H9 (cell line): ENCODE data around the gene SNX25. TPM values are rescaled to one million over a fixed set of nuclear protein-coding genes. Genes with fewer than 3 reads are reported as not detected.

Experiments used
- DNase-seq: peaks from one replicate; pipeline ENCODE4 v3.0.0-alpha.2; 2017
- H2AFZ ChIP-seq: one replicate; pipeline ENCODE4 v1.6.1; 2013; ENCODE audit warnings: mild to moderate bottlenecking, low read length, control low read depth, moderate library complexity
- H2AK5ac ChIP-seq: 2 replicates; pipeline ENCODE4 v1.6.1; 2013; ENCODE audit warnings: low read length, control low read depth, mixed read lengths; ENCODE audit not compliant: insufficient read length
- H2BK120ac ChIP-seq: one replicate; pipeline ENCODE4 v1.6.1; 2013; ENCODE audit warnings: low read depth, mild to moderate bottlenecking, low read length, control low read depth, inconsistent platforms; ENCODE audit not compliant: poor library complexity, severe bottlenecking
- H2BK12ac ChIP-seq: 2 replicates; pipeline ENCODE4 v1.6.1; 2013; ENCODE audit warnings: low read length, control low read depth, mixed read lengths, low read depth; ENCODE audit not compliant: insufficient read length
- H2BK15ac ChIP-seq: 2 replicates; pipeline ENCODE4 v1.6.1; 2013; ENCODE audit warnings: low read depth, low read length, control low read depth
- H2BK20ac ChIP-seq: one replicate; pipeline ENCODE4 v1.6.1; 2013; ENCODE audit warnings: low read depth, mild to moderate bottlenecking, low read length, control low read depth, inconsistent platforms; ENCODE audit not compliant: poor library complexity, severe bottlenecking
- H2BK5ac ChIP-seq: 2 replicates; pipeline ENCODE4 v1.6.1; 2013; ENCODE audit warnings: low read length, control low read depth, mixed read lengths; ENCODE audit not compliant: insufficient read length
- H3K14ac ChIP-seq: 2 replicates; pipeline ENCODE4 v1.6.1; 2013; ENCODE audit warnings: low read length, control low read depth; ENCODE audit not compliant: insufficient read depth
- H3K18ac ChIP-seq: 2 replicates; pipeline ENCODE4 v1.6.1; 2013; ENCODE audit warnings: low read depth, mild to moderate bottlenecking, mixed read lengths, low read length, control low read depth; ENCODE audit not compliant: insufficient read length
- H3K23ac ChIP-seq: 2 replicates; pipeline ENCODE4 v1.6.1; 2013; ENCODE audit warnings: low read length, control low read depth, mixed read lengths, low read depth; ENCODE audit not compliant: insufficient read length
- H3K23me2 ChIP-seq: 2 replicates; pipeline ENCODE4 v1.6.1; 2013; ENCODE audit warnings: low read depth, mild to moderate bottlenecking, mixed read lengths, low read length, control low read depth; ENCODE audit not compliant: insufficient read length, poor library complexity, severe bottlenecking
- H3K27ac ChIP-seq: 2 replicates; pipeline ENCODE4 v1.5.1; 2013; ENCODE audit warnings: low read length, control low read depth, mixed read lengths, low read depth; ENCODE audit not compliant: insufficient read length
- H3K27me3 ChIP-seq: 2 replicates; pipeline ENCODE4 v1.6.1; 2013; ENCODE audit warnings: low read length, control low read depth, inconsistent platforms; ENCODE audit not compliant: insufficient read depth
- H3K4ac ChIP-seq: 2 replicates; pipeline ENCODE4 v1.6.1; 2013; ENCODE audit warnings: low read depth, mild to moderate bottlenecking, control low read depth, inconsistent platforms, low read length, moderate library complexity
- H3K4me1 ChIP-seq: 2 replicates; pipeline ENCODE4 v1.6.1; 2013; ENCODE audit warnings: low read length, control low read depth, inconsistent platforms; ENCODE audit not compliant: insufficient read depth
- H3K4me2 ChIP-seq: 2 replicates; pipeline ENCODE4 v1.6.1; 2013; ENCODE audit warnings: low read length, control low read depth, mixed read lengths; ENCODE audit not compliant: insufficient read length, insufficient read depth
- H3K56ac ChIP-seq: 2 replicates; pipeline ENCODE4 v1.6.1; 2013; ENCODE audit warnings: low read depth, mild to moderate bottlenecking, mixed read lengths, low read length, control low read depth; ENCODE audit not compliant: insufficient read length
- H3K79me1 ChIP-seq: 2 replicates; pipeline ENCODE4 v1.6.1; 2013; ENCODE audit warnings: low read depth, mild to moderate bottlenecking, moderate library complexity, low read length, control low read depth, inconsistent platforms; ENCODE audit not compliant: insufficient read depth, poor library complexity, severe bottlenecking
- H3K79me2 ChIP-seq: 2 replicates; pipeline ENCODE4 v1.6.1; 2013; ENCODE audit warnings: low read length, control low read depth, inconsistent platforms; ENCODE audit not compliant: insufficient read depth
- H3K9ac ChIP-seq: 2 replicates; pipeline ENCODE4 v1.6.1; 2013; ENCODE audit warnings: low read length, control low read depth, mixed read lengths; ENCODE audit not compliant: insufficient read length; ENCODE audit errors: extremely low read depth
- H3K9me3 ChIP-seq: one replicate; pipeline ENCODE4 v1.6.1; 2013; ENCODE audit warnings: low read depth, low read length, inconsistent platforms; ENCODE audit not compliant: control insufficient read depth
- H3T11ph ChIP-seq: one replicate; pipeline ENCODE4 v1.6.1; 2013; ENCODE audit warnings: mild to moderate bottlenecking, low read length, control low read depth, inconsistent platforms
- H4K20me1 ChIP-seq: one replicate; pipeline ENCODE4 v1.6.1; 2013; ENCODE audit not compliant: control insufficient read depth, insufficient read length, insufficient read depth
- H4K5ac ChIP-seq: 2 replicates; pipeline ENCODE4 v1.6.1; 2013; ENCODE audit warnings: low read depth, mild to moderate bottlenecking, mixed read lengths, low read length, control low read depth; ENCODE audit not compliant: insufficient read length
- H4K8ac ChIP-seq: replicated peaks from 2 replicates; pipeline ENCODE4 v1.6.1; 2013; ENCODE audit warnings: low read length, control low read depth, mixed read lengths, low read depth; ENCODE audit not compliant: insufficient read length
- H4K91ac ChIP-seq: 2 replicates; pipeline ENCODE4 v1.6.1; 2013; ENCODE audit warnings: low read depth, mild to moderate bottlenecking, moderate library complexity, mixed read lengths, low read length, control low read depth; ENCODE audit not compliant: insufficient read length
- H3K27ac Mint-ChIP-seq, 3 experiments: 2 replicates in 2 of 3; 3 replicates in 1 of 3; pipeline ENCODE4 v1.8.0; 2020 to 2021; ENCODE audit warnings: mixed read lengths in 3 of 3, mild to moderate bottlenecking in 1 of 3, moderate library complexity in 1 of 3
- H3K27me3 Mint-ChIP-seq: 2 replicates; pipeline ENCODE4 v1.8.0; 2021; ENCODE audit warnings: low read depth, mild to moderate bottlenecking, moderate library complexity, mixed read lengths
- H3K36me3 Mint-ChIP-seq, 3 experiments: 2 replicates in 2 of 3; 3 replicates in 1 of 3; pipeline ENCODE4 v1.8.0; 2020 to 2021; ENCODE audit warnings: low read depth in 3 of 3, mixed read lengths in 3 of 3; ENCODE audit not compliant: insufficient read depth in 1 of 3
- H3K4me1 Mint-ChIP-seq, 2 experiments: 2 replicates each; pipeline ENCODE4 v1.8.0; 2020; ENCODE audit warnings: mixed read lengths in 2 of 2
- H3K4me3 Mint-ChIP-seq, 2 experiments: 2 replicates in 1 of 2; 3 replicates in 1 of 2; pipeline ENCODE4 v1.8.0; 2020 to 2021; ENCODE audit warnings: mild to moderate bottlenecking in 2 of 2, mixed read lengths in 2 of 2, moderate library complexity in 1 of 2
- H3K9me3 Mint-ChIP-seq, 2 experiments: 2 replicates in 1 of 2; 3 replicates in 1 of 2; pipeline ENCODE4 v1.8.0; 2020; ENCODE audit warnings: mild to moderate bottlenecking in 2 of 2, mixed read lengths in 2 of 2, moderate library complexity in 1 of 2
- WGBS: extraction: QIAGEN DNeasy Blood & Tissue Kit; methylation state at CpG from one replicate; pipeline ENCODE4 v1.1.7; 2013; ENCODE audit warnings: missing lambda C conversion rate, low lambda C conversion rate, mixed read lengths; ENCODE audit not compliant: insufficient read length; ENCODE audit errors: extremely low coverage; 5-methylcytosine and 5-hydroxymethylcytosine counted together
- total RNA-seq: library from RNA; stranded (reverse); gene quantifications from 2 replicates; pipeline ENCODE4 v1.2.1, GENCODE V29; 2021
- TF ChIP-seq, protein P1 (sequence below): fragments of 200-600 bp; sonication (generic); conservative IDR thresholded peaks from 3 replicates; pipeline ENCODE4 v1.8.0; 2021; ENCODE audit warnings: antibody characterized with exemption, mild to moderate bottlenecking

SNX25 gene
- total RNA-seq, 1 experiment from 2014 or later: 28.2 TPM

DNA sequence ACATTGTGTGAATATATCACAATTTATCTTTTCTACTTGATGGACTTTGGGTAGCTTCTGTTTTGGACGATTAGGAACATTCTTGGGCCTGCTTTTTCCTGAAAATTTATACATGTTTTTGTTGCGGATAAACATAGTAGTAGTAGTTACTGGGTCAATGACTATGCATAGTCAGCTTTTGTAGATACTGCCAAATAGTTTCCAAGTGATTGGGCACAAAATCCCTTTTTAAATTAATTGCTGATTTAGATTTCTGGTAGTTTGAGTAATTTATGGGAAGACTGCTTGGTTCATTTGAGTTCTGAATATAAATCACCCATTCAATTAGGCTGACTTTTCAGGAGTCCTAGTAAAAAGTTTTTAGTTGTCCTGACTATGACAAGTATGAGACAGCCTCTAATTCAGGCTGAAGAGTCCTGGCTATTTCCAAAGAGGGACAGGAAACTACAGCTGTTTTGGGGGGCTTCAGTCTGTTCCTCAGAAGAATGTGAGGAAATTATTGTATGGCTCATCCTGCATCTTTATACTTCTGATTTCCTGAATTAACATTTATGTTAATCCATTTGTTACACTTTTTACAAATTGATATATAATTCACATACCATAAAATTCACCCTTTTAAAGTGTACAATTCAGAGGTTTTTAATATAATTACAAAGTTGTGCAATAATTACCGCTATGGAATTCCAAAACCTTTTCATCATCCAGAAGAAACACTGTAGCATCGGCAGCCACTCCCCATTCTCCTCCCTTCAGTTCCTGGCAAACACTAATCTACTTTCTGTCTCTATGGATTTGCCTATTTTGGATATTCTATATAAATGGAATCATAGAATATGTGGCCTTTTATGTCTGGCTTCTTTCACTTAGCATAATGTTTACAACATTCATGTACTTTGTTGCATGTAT, 172.1 kb downstream of the SNX25 start:
- Histone ChIP-seq H3K18ac (no peak overlapping the region), H3T11ph (no peak overlapping the region), H3K4me1 (no peaks in the 10 kb centered on the region), H3K27ac (no peak overlapping the region), H4K20me1 (no peaks in the 10 kb centered on the region), H4K5ac (no peak overlapping the region), H2AFZ (no peak overlapping the region), H3K9me3 (no peaks in the 10 kb centered on the region), H2BK12ac (no peak overlapping the region), H2BK20ac (no peak overlapping the region), H4K8ac (no peak overlapping the region), H2BK120ac (no peak overlapping the region), H2AK5ac (no peak overlapping the region), H4K91ac (no peak overlapping the region), H3K56ac (no peak overlapping the region), H3K4me2 (no peak overlapping the region), H3K79me2 (no peaks in the 10 kb centered on the region), H3K23me2 (no peaks in the 10 kb centered on the region), H3K14ac (no peak overlapping the region), H3K4ac (no peak overlapping the region), H3K27me3 (no peaks in the 10 kb centered on the region), H3K23ac (no peak overlapping the region), H3K9ac (no peak overlapping the region), H3K79me1 (no peaks in the 10 kb centered on the region), H2BK5ac (no peak overlapping the region), H2BK15ac (no peak overlapping the region)
- Mint-ChIP-seq H3K27me3 (no peaks in the 10 kb centered on the region), H3K9me3 (peaks cover 5 to 8% of the 10 kb centered on the region in 2 experiments; a peak in 4 of 5 replicates), H3K4me3 (no peak overlapping the region), H3K36me3 (peaks cover 3 to 18% (median 18%) of the 10 kb centered on the region in 3 experiments; a peak in 6 of 7 replicates), H3K4me1 (peaks cover 15 to 20% of the 10 kb centered on the region in 2 experiments), H3K27ac (no peak overlapping the region)
- TF ChIP-seq, protein P1, sequence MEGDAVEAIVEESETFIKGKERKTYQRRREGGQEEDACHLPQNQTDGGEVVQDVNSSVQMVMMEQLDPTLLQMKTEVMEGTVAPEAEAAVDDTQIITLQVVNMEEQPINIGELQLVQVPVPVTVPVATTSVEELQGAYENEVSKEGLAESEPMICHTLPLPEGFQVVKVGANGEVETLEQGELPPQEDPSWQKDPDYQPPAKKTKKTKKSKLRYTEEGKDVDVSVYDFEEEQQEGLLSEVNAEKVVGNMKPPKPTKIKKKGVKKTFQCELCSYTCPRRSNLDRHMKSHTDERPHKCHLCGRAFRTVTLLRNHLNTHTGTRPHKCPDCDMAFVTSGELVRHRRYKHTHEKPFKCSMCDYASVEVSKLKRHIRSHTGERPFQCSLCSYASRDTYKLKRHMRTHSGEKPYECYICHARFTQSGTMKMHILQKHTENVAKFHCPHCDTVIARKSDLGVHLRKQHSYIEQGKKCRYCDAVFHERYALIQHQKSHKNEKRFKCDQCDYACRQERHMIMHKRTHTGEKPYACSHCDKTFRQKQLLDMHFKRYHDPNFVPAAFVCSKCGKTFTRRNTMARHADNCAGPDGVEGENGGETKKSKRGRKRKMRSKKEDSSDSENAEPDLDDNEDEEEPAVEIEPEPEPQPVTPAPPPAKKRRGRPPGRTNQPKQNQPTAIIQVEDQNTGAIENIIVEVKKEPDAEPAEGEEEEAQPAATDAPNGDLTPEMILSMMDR: no peak
- WGBS: no CpG with 5 or more reads among the region's 4 CpGs
- no peak for DNase-seq
